Measurements from ENCODE around the gene NCOA5. TPM values are rescaled to one million over a fixed set of nuclear protein-coding genes. Genes with fewer than 3 reads are reported as not detected.

NCOA5 gene
- total and polyA plus RNA-seq, 9 of the 15 experiments (the other 6 are each of a cell fraction or from before 2014, with no cell fraction given): 3.9 to 22.8 (median 13.8) TPM

- intact Hi-C loops (cut with micrococcal nuclease) (no loop called here), in situ Hi-C loops (cut with MboI) (no loop called here)
- H3K9me3 ChIP-seq (replicated peaks; ENCODE audit: control insufficient read depth, insufficient read depth, low read depth, low read length): no peaks in the 10 kb centered on the region
- no peaks in the 10 kb centered on the region for H3K79me2 ChIP-seq (ENCODE audit: control insufficient read depth, insufficient read depth, low read length)
- H2AFZ ChIP-seq (ENCODE audit: low read depth, low read length): no peak overlapping the region
- ATAC-seq (no peak), FAIRE-seq (no peak), DNase-seq (ENCODE audit: extremely low read depth in 1 of 4, low spot score in 3 of 4) (no peak)
- H3K36me3 ChIP-seq (ENCODE audit: control insufficient read depth, insufficient read depth, low read length): no peaks in the 10 kb centered on the region
- no peak overlapping the region for H3K9ac ChIP-seq (ENCODE audit: insufficient read depth in 1 of 2, low read depth in 2 of 2, low read length in 2 of 2)
- no peaks in the 10 kb centered on the region for H3K9me1 ChIP-seq (ENCODE audit: control insufficient read depth, insufficient read depth, low read length)
- no peak overlapping the region for H3K4me3 ChIP-seq
- H3K4me2 ChIP-seq (ENCODE audit: insufficient read depth, low read length): no peak overlapping the region
- WGBS (ENCODE audit: insufficient coverage, low coverage, missing lambda C conversion rate): 0% methylated on average over 7 of the region's 7 CpGs
- CTCF ChIA-PET (ENCODE audit: low intra/inter-chr PET ratio): no interaction called here
- H3K4me1 ChIP-seq (replicated peaks in 1 of 2; ENCODE audit: control insufficient read depth in 2 of 2, insufficient read depth in 2 of 2, low read length in 2 of 2): no peaks in the 10 kb centered on the region
- TF ChIP-seq BMI1 (IDR thresholded peaks at IDR 0.05; ENCODE audit: low read length) (no peak), NFYB (IDR thresholded peaks at IDR 0.05; ENCODE audit: extremely low read depth, insufficient read length) (no peak), ZNF197 (CRISPR knock-in tag; IDR thresholded peaks at IDR 0.05; ENCODE audit: low read depth) (no peak)
- BruUV-seq (replicated peaks): no TSS peak
- peaks cover 24% of the 10 kb centered on the region for H4K20me1 ChIP-seq (replicated peaks; ENCODE audit: control insufficient read depth, insufficient read depth, low read length)
- POLR2A ChIA-PET: interaction anchor here (0.6 to 0.8 kb wide), 2 partner anchors 14 to 76 kb away, joined by 3 to 4 read pairs; no protein-coding TSS in a partner anchor
- no peak overlapping the region for H3K27ac ChIP-seq (ENCODE audit: extremely low read depth, low read depth, low read length)
- H3K27me3 ChIP-seq (ENCODE audit: control insufficient read depth in 2 of 2, insufficient read depth in 2 of 2, low read length in 2 of 2): peaks cover 0 to 27% of the 10 kb centered on the region in 2 experiments; a peak in 2 of 5 replicates
Measured at GRCh38 chr20:46043556-46043955, 46.2 kb downstream of the NCOA5 start.

GRCh38 chr20:46040902-46041535, 48.7 kb downstream of the NCOA5 start:
- whole genome bisulfite sequencing (ENCODE audit: insufficient coverage, low coverage, missing lambda C conversion rate): 3% methylated on average over 16 of the region's 18 CpGs
- ChIA-PET CTCF (ENCODE audit: low intra/inter-chr PET ratio) (no interaction called here), POLR2A (no interaction called here)
- ATAC-seq (peak; percentile 95), FAIRE-seq (peak; percentile 75), DNase-seq (ENCODE audit: extremely low read depth in 1 of 4, low spot score in 3 of 4) (peak; percentile 70 to 79 (median 77))
- no TSS peak for BruUV-seq (replicated peaks)
- Histone ChIP-seq H3K9ac (ENCODE audit: insufficient read depth in 1 of 2, low read depth in 2 of 2, low read length in 2 of 2) (no peak overlapping the region), H3K79me2 (ENCODE audit: control insufficient read depth, insufficient read depth, low read length) (no peaks in the 10 kb centered on the region), H2AFZ (ENCODE audit: low read depth, low read length) (no peak overlapping the region), H3K9me3 (replicated peaks; ENCODE audit: control insufficient read depth, insufficient read depth, low read depth, low read length) (no peaks in the 10 kb centered on the region), H4K20me1 (replicated peaks; ENCODE audit: control insufficient read depth, insufficient read depth, low read length) (peaks cover 26% of the 10 kb centered on the region), H3K4me1 (replicated peaks in 1 of 2; ENCODE audit: control insufficient read depth in 2 of 2, insufficient read depth in 2 of 2, low read length in 2 of 2) (no peaks in the 10 kb centered on the region), H3K27ac (ENCODE audit: extremely low read depth, low read depth, low read length) (no peak overlapping the region), H3K9me1 (ENCODE audit: control insufficient read depth, insufficient read depth, low read length) (no peaks in the 10 kb centered on the region), H3K27me3 (ENCODE audit: control insufficient read depth in 2 of 2, insufficient read depth in 2 of 2, low read length in 2 of 2) (peaks cover 0 to 15% of the 10 kb centered on the region in 2 experiments; a peak in 2 of 5 replicates), H3K4me2 (ENCODE audit: insufficient read depth, low read length) (no peak overlapping the region), H3K4me3 (no peak overlapping the region), H3K36me3 (ENCODE audit: control insufficient read depth, insufficient read depth, low read length) (no peaks in the 10 kb centered on the region)
- in situ Hi-C loops (cut with MboI): no loop called here
- intact Hi-C loops (cut with micrococcal nuclease): no loop called here
- peak; percentile 41; the same call in 1 of the 2 replicates for TF ChIP-seq CREM (IDR thresholded peaks at IDR 0.05; ENCODE audit: low read depth)
- TF ChIP-seq CHCHD3 (CRISPR knock-in tag; IDR thresholded peaks at IDR 0.05): no peak
- 0 out of 2 replicates have a peak, but pooled peaks have one; percentile 26 for TF ChIP-seq VEZF1 (CRISPR knock-in tag; IDR thresholded peaks at IDR 0.05)
- TF ChIP-seq CXXC5 (CRISPR knock-in tag; IDR thresholded peaks at IDR 0.05): peak; percentile 33; the same call in 1 of the 2 replicates
- TF ChIP-seq DMBX1 (CRISPR knock-in tag; IDR thresholded peaks at IDR 0.05; ENCODE audit: borderline replicate concordance): peak; percentile 79; the same call in 1 of the 2 replicates
- 0 out of 4 replicates have a peak, but pooled peaks of 1 of the 2 experiments have one; percentile 27 for TF ChIP-seq SIN3A (IDR thresholded peaks at IDR 0.05; ENCODE audit: borderline replicate concordance in 2 of 2, control insufficient read depth in 1 of 2, low read depth in 2 of 2, low read length in 2 of 2)
- peak; percentile 36; the same call in 1 of the 2 replicates for TF ChIP-seq SMAD4 (CRISPR knock-in tag; conservative IDR thresholded peaks at IDR 0.05)
- TF ChIP-seq ZNF347 (CRISPR knock-in tag; IDR thresholded peaks at IDR 0.05; ENCODE audit: low read depth): no peak
